SK-N-MC (cell line): ENCODE measurements around the gene SCAF1.

Experiments used
- EZH2 ChIP-seq: fragments of 200-600 bp; sonication (generic); IDR thresholded peaks from one replicate; pipeline ENCODE4 v1.6.1; 2017; ENCODE audit warnings: antibody characterized with exemption
- POLR2AphosphoS5 ChIP-seq: IDR thresholded peaks from 2 replicates; pipeline ENCODE4 v1.6.1; 2012; ENCODE audit warnings: mild to moderate bottlenecking, low read depth, low read length, borderline replicate concordance

GRCh38 chr19:49689133-49690078 lies 47.4 kb downstream of the SCAF1 start, which contains the start of gene ADM5:
- TF ChIP-seq POLR2AphosphoS5 (peak; percentile 31; the same call in 1 of the 2 replicates), EZH2 (no peak)
